ENCODE data around the gene PAQR8. TPM values are rescaled to one million over a fixed set of nuclear protein-coding genes. Genes with fewer than 3 reads are reported as not detected.

PAQR8 gene
- total and polyA plus RNA-seq, 2 of the 13 experiments (the other 11 are each of a cell fraction or from before 2014, with no cell fraction given), result 37.7 to 50.7 TPM

GRCh38 chr6:52333840-52334200 is 28.1 kb upstream of the PAQR8 start (continued):
- TF ChIP-seq ATF2 (CRISPR knock-in tag; IDR thresholded peaks at IDR 0.05) (no peak), CREB1 (IDR thresholded peaks at IDR 0.05) (no peak), CREB1 (CRISPR knock-in tag; IDR thresholded peaks at IDR 0.05) (no peak), NRL (CRISPR knock-in tag; IDR thresholded peaks at IDR 0.05; ENCODE audit: borderline replicate concordance) (no peak), TCF12 (IDR thresholded peaks at IDR 0.05) (no peak), TCF12 (CRISPR knock-in tag; IDR thresholded peaks at IDR 0.05) (no peak), HMGXB3 (CRISPR knock-in tag; IDR thresholded peaks at IDR 0.05; ENCODE audit: borderline replicate concordance) (0 out of 2 replicates have a peak, but pooled peaks have one; percentile 30), PLRG1 (conservative IDR thresholded peaks at IDR 0.05) (no peak)

GRCh38 chr6:52335576-52335975 is 26.4 kb upstream of the PAQR8 start:
- Histone ChIP-seq H3K9ac (ENCODE audit: insufficient read depth, low read depth, low read length) (no peak overlapping the region), H3K36me3 (replicated peaks in 1 of 2; ENCODE audit: control insufficient read depth in 1 of 2, insufficient read depth in 2 of 2, low read length in 2 of 2) (no peaks in the 10 kb centered on the region), H3K4me1 (ENCODE audit: insufficient read depth, low read length) (peaks cover 57% of the 10 kb centered on the region), H4K20me1 (ENCODE audit: insufficient read depth, low read length) (no peaks in the 10 kb centered on the region), H3K27me3 (ENCODE audit: control insufficient read depth in 1 of 2, insufficient read depth in 2 of 2, low read length in 2 of 2) (no peaks in the 10 kb centered on the region), H2AFZ (ENCODE audit: low read length) (no peak overlapping the region), H3K9me3 (ENCODE audit: low read length) (no peaks in the 10 kb centered on the region), H3K79me2 (ENCODE audit: insufficient read depth, low read length) (no peaks in the 10 kb centered on the region), H3K27ac (ENCODE audit: extremely low read length, insufficient read depth, low read length) (no peak overlapping the region), H3K4me2 (ENCODE audit: low read depth, low read length) (no peak overlapping the region), H3K4me3 (replicated peaks in 1 of 3; ENCODE audit: insufficient read depth in 1 of 3, low read depth in 2 of 3, low read length in 3 of 3) (no peak overlapping the region)
- ChIA-PET CTCF (ENCODE audit: low intra/inter-chr PET ratio, low total read pairs) (no interaction called here), POLR2A (interaction anchor here (2.2 to 2.8 kb wide), 2 partner anchors 8 to 10 kb away, joined by 7 to 10 read pairs; no protein-coding TSS in a partner anchor)
- intact Hi-C loops (cut with micrococcal nuclease; ENCODE audit: unreplicated experiment) (no loop called here), in situ Hi-C loops (cut with HindIII; ENCODE audit: extremely low pct_ligation_motif_present, low pct_unique_long_range_greater_than_20kb) (no loop called here)
- BruUV-seq (replicated peaks), result no TSS peak
- FAIRE-seq, result no peak
- DNase-seq (ENCODE audit: low spot score), result no peak
- ATAC-seq, result no peak
- TF ChIP-seq ZNF124 (CRISPR knock-in tag; IDR thresholded peaks at IDR 0.05) (no peak), HOXA9 (CRISPR knock-in tag; IDR thresholded peaks at IDR 0.05; ENCODE audit: borderline replicate concordance) (no peak), ESRRA (CRISPR knock-in tag; IDR thresholded peaks at IDR 0.05; ENCODE audit: low read depth) (no peak), ZNF777 (CRISPR knock-in tag; IDR thresholded peaks at IDR 0.05) (no peak), TCF7L2 (IDR thresholded peaks at IDR 0.05; ENCODE audit: low read depth, low read length) (no peak), ARID2 (CRISPR knock-in tag; IDR thresholded peaks at IDR 0.05; ENCODE audit: borderline replicate concordance) (no peak), ZNF281 (CRISPR knock-in tag; IDR thresholded peaks at IDR 0.05; ENCODE audit: borderline replicate concordance) (no peak), GFI1 (CRISPR knock-in tag; IDR thresholded peaks at IDR 0.05; ENCODE audit: borderline replicate concordance) (no peak), HNRNPUL1 (IDR thresholded peaks at IDR 0.05; ENCODE audit: low read depth, low read length) (no peak)
